Measurements from ENCODE around the gene SDK2. TPM values are rescaled to one million over a fixed set of nuclear protein-coding genes. Genes with fewer than 3 reads are reported as not detected.

Gene SDK2
- total RNA-seq, 4 donors from 2014 or later, result 1.4 to 6.8 (median 3.3) TPM

DNA sequence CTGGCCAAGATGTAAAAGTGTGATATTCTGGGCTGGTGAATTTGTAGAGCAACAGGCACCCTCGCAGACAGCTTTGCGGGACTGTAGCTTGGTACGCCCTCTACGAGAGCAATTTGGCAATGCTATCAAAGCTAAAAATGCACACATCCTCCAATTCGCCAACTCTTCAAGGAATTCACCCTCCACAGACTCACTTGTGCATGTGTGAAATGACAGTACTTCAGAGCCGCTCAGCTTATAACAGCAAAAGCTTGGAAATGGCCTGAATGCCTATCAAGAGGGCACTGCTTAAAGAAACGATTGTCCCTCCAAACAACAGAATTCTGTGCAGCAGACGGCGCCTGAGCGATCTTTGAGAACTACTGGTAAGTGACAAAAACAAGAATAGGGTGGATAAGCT lies 130.8 kb downstream of the SDK2 start:
- no peaks in the 10 kb centered on the region for H3K4me1 ChIP-seq

DNA sequence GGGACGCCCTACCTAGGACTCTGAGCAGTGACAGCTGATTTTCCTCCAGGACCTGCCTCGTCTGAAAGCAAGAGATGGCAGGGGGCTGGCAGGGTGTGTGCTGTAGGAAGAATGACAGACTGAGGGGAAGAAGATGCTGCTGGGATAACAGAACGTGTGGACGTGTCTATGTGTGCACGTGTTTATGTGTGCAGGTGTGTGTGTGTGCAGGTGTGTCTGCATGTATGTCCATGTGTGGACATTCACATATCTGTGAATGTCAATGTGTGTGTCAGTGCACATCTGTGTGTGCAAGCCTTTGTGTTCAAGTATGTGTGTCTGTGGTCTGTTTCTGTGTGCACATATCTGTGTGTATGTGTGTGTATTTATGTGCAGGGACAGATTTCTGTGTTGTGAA lies 132.5 kb downstream of the SDK2 start:
- H3K4me1 ChIP-seq, result peaks cover 3% of the 10 kb centered on the region
- TF ChIP-seq EP300 (IDR thresholded peaks at IDR 0.05), result no peak
- TF ChIP-seq, protein P1, sequence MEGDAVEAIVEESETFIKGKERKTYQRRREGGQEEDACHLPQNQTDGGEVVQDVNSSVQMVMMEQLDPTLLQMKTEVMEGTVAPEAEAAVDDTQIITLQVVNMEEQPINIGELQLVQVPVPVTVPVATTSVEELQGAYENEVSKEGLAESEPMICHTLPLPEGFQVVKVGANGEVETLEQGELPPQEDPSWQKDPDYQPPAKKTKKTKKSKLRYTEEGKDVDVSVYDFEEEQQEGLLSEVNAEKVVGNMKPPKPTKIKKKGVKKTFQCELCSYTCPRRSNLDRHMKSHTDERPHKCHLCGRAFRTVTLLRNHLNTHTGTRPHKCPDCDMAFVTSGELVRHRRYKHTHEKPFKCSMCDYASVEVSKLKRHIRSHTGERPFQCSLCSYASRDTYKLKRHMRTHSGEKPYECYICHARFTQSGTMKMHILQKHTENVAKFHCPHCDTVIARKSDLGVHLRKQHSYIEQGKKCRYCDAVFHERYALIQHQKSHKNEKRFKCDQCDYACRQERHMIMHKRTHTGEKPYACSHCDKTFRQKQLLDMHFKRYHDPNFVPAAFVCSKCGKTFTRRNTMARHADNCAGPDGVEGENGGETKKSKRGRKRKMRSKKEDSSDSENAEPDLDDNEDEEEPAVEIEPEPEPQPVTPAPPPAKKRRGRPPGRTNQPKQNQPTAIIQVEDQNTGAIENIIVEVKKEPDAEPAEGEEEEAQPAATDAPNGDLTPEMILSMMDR (IDR thresholded peaks at IDR 0.05), result no peak
- TF ChIP-seq POLR2AphosphoS5 (IDR thresholded peaks at IDR 0.05), result no peak
- no peak for TF ChIP-seq POLR2A (IDR thresholded peaks at IDR 0.05)
- H3K36me3 ChIP-seq, result no peaks in the 10 kb centered on the region
- DNase-seq (ENCODE audit: low spot score in 2 of 2), result no peak
- WGBS, result 77% methylated on average over 5 of the region's 5 CpGs
- peaks cover 20% of the 10 kb centered on the region for H3K27me3 ChIP-seq
- no peak overlapping the region for H3K27ac ChIP-seq
- no peaks in the 10 kb centered on the region for H3K9me3 ChIP-seq
- H3K4me3 ChIP-seq, result no peak overlapping the region

More for the DNA sequence above, 130.8 kb downstream of the SDK2 start:
- 80% methylated on average over 10 of the region's 10 CpGs for WGBS
- Histone ChIP-seq H3K9me3 (no peaks in the 10 kb centered on the region), H3K27ac (no peak overlapping the region), H3K4me3 (no peak overlapping the region), H3K27me3 (peaks cover 4% of the 10 kb centered on the region), H3K36me3 (no peaks in the 10 kb centered on the region)
- no peak for TF ChIP-seq POLR2A (IDR thresholded peaks at IDR 0.05)
- TF ChIP-seq EP300 (IDR thresholded peaks at IDR 0.05), result no peak
- TF ChIP-seq POLR2AphosphoS5 (IDR thresholded peaks at IDR 0.05), result no peak
- TF ChIP-seq, protein P1 (IDR thresholded peaks at IDR 0.05), result no peak
- no peak for DNase-seq (ENCODE audit: low spot score in 2 of 2)

DNA sequence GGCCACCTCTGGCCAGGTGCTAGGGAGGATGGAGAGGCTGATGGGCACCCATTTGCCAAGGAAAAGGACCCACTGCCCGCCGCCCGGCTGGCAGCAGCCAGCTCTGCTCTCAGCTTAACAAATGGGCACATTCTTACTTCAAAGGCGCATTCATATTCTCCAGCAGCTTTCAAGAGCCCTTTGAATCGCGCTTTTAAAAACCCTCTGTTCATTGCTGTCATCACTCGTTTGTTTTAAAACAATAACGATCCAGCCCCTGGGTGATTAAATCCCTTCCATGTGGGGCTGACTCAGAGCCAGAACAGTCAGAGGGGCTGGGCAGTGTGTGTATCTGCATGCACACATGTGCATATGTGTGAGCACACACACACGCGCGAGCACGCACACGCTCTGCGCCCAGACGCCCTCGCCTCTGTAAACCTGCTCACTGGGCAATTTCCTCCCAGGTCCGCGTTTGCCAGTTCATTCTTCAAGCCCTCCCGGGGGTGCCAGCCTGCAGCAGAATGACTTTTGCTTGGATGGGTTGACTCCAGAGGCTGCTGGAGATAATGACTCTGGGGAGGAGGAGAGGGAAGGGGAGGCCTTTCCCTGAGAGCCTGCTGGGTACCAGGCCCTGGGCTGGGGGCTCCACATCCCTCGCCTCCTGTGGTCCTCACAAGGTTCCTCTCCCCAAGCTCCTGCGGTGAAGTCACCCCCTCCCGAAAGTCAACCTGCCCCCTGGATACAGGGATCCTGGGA lies 133.1 kb downstream of the SDK2 start:
- DNase-seq (ENCODE audit: low spot score in 2 of 2), result no peak
- no peak overlapping the region for H3K4me3 ChIP-seq
- 63% methylated on average over 12 of the region's 22 CpGs for WGBS

DNA sequence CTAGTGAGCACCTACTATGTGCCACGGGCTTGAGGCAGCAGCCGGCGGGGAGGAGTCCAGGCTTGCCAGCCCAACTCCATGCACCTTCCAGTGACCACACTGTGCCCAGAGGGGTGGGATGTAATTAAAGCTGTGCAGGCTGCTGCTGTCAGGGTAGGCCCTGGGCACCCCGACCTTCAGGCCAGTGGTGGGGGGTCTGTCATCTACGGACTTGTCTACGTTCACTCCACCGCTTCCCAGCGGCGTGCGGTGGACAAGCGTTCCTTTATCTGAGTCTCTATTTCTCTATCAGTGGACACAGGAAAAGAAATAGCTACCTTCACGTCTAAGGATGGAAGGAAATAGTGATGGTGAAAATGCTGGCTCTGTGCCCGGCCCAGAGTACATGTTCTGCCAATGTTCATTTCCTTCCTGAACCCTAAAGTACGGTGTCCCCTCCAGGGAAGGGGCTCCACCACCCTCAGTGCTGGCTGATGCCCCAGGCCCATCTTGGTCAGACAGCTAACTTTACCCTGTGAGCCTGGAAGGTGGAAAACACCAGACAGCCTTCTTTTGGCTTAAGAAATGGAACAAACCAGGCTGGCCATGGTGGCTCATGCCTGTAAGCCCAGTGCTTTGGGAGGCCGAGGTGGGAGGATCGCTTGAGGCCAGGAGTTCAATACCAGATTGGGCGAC lies 135.2 kb downstream of the SDK2 start:
- Histone ChIP-seq H3K36me3 (no peaks in the 10 kb centered on the region), H3K27ac (no peak overlapping the region), H3K9me3 (no peaks in the 10 kb centered on the region), H3K4me3 (no peak overlapping the region), H3K27me3 (peaks cover 25% of the 10 kb centered on the region), H3K4me1 (peaks cover 9% of the 10 kb centered on the region)
- 83% methylated on average over 17 of the region's 17 CpGs for WGBS
- DNase-seq (ENCODE audit: low spot score in 2 of 2), result no peak
- no peak for TF ChIP-seq EP300 (IDR thresholded peaks at IDR 0.05)
- no peak for TF ChIP-seq POLR2AphosphoS5 (IDR thresholded peaks at IDR 0.05)
- no peak for TF ChIP-seq POLR2A (IDR thresholded peaks at IDR 0.05)
- TF ChIP-seq, protein P1 (IDR thresholded peaks at IDR 0.05), result no peak

More for the DNA sequence above, 133.1 kb downstream of the SDK2 start:
- Histone ChIP-seq H3K27me3 (peaks cover 22% of the 10 kb centered on the region), H3K36me3 (no peaks in the 10 kb centered on the region), H3K4me1 (peaks cover 9% of the 10 kb centered on the region), H3K9me3 (no peaks in the 10 kb centered on the region), H3K27ac (no peak overlapping the region)
- TF ChIP-seq EP300 (IDR thresholded peaks at IDR 0.05) (no peak), POLR2A (IDR thresholded peaks at IDR 0.05) (no peak), POLR2AphosphoS5 (IDR thresholded peaks at IDR 0.05) (no peak)
- TF ChIP-seq, protein P1 (IDR thresholded peaks at IDR 0.05), result no peak
